ENCODE measurements around the gene NTS. TPM values are rescaled to one million over a fixed set of nuclear protein-coding genes. Genes with fewer than 3 reads are reported as not detected.

The NTS gene
- total RNA-seq, 1 donor from 2014 or later: not detected

DNA sequence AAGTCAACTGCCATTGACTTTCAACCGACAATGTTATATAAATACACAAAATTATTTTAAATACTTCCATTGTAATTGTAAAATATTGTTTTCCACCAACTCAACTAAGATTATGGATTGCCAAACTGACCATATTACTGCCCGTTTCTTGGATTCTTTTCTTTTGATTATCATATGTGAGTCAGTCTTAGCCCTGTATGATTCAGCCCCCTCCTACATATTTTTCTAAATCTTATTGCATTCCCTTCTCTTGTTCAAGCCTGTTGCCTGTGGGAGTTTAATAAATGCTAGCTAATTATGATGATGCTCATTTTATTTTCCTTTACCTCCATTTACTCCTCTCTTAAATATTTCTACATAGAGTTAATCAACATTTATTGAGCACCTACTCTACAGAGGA lies 44.7 kb upstream of the NTS start:
- H3K36me3 ChIP-seq: no peaks in the 10 kb centered on the region
- DNase-seq (ENCODE audit: low spot score): no peak
- no peak overlapping the region for H2AFZ ChIP-seq (replicated peaks)
- Mint-ChIP-seq H3K27me3 (ENCODE audit: insufficient read depth, low read depth) (no peaks in the 10 kb centered on the region), H3K4me3 (no peak overlapping the region), H3K9me3 (no peaks in the 10 kb centered on the region), H3K36me3 (no peaks in the 10 kb centered on the region), H3K4me1 (no peaks in the 10 kb centered on the region), H3K27ac (no peak overlapping the region)
- H3F3A ChIP-seq (ENCODE audit: low read depth): no peaks in the 10 kb centered on the region
- H4K20me1 ChIP-seq (ENCODE audit: low read depth): no peaks in the 10 kb centered on the region
- no peaks in the 10 kb centered on the region for H3K9me3 ChIP-seq (ENCODE audit: low read depth)
- H3K4me1 ChIP-seq: no peaks in the 10 kb centered on the region
- H3K79me2 ChIP-seq (ENCODE audit: low read depth): no peaks in the 10 kb centered on the region
- TF ChIP-seq, protein P1, sequence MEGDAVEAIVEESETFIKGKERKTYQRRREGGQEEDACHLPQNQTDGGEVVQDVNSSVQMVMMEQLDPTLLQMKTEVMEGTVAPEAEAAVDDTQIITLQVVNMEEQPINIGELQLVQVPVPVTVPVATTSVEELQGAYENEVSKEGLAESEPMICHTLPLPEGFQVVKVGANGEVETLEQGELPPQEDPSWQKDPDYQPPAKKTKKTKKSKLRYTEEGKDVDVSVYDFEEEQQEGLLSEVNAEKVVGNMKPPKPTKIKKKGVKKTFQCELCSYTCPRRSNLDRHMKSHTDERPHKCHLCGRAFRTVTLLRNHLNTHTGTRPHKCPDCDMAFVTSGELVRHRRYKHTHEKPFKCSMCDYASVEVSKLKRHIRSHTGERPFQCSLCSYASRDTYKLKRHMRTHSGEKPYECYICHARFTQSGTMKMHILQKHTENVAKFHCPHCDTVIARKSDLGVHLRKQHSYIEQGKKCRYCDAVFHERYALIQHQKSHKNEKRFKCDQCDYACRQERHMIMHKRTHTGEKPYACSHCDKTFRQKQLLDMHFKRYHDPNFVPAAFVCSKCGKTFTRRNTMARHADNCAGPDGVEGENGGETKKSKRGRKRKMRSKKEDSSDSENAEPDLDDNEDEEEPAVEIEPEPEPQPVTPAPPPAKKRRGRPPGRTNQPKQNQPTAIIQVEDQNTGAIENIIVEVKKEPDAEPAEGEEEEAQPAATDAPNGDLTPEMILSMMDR (IDR thresholded peaks at IDR 0.05): no peak
- TF ChIP-seq EZH2 (IDR thresholded peaks at IDR 0.05) (no peak), EZH2phosphoT487 (IDR thresholded peaks at IDR 0.05) (no peak)
- no peak overlapping the region for H3K9ac ChIP-seq
- H3K27me3 ChIP-seq: no peaks in the 10 kb centered on the region
- H3K4me2 ChIP-seq: no peak overlapping the region
- no peak overlapping the region for H3K4me3 ChIP-seq
- no peak overlapping the region for H3K27ac ChIP-seq

DNA sequence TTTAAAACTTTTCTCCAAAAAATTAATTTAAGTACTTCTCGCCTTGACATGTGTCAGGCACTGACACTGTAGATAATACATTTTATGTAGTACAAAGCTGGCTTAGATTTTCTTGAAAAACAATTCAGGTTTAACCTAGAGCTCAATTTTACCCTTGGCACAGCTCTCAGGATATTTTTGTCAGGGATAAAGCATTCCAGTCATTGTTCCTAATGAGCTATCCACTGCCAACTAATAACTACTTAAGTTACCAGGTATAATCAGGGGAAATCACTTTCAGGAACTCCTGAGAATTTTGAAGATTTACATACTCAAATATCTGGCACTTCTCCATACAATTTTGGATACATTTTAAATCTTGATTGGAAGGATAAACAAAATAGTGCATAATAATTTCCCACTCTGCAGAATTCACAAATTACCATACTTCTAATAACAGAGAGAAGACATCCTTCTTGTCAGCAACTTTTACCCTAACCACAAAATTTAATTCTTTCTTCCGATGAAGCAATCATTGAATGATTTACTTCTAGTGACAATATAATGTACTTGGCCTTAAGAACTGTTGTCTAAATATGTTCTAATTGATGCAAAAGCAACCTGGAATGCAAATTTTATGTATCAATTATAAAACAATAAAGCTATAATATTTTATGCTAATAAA lies 42.6 kb upstream of the NTS start:
- Histone ChIP-seq H3K9ac (no peak overlapping the region), H3K27ac (no peak overlapping the region)

DNA sequence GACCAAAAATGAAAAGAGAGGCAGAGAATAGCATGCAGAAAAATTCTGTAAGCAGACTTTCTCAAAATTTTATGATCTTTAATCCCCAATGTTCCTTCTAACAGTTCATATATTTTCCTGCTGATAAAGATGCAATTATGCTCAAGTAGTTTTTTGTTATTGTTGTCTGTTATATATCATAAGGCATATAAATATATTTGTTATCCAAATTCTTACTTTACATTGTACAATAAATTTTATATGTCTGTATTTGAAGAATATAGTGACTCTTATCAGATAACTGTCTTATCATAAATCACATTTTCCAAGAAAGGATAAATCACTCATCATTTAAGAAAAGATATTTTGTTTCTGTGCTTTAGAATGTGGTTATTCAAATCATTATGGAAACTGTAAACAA lies 40.5 kb upstream of the NTS start:
- no peak for TF ChIP-seq EZH2 (IDR thresholded peaks at IDR 0.05)
- TF ChIP-seq, protein P1 (IDR thresholded peaks at IDR 0.05): no peak
- Histone ChIP-seq H3K4me2 (no peak overlapping the region), H3K79me2 (ENCODE audit: low read depth) (no peaks in the 10 kb centered on the region)

More for the DNA sequence above, 42.6 kb upstream of the NTS start:
- no peak overlapping the region for H2AFZ ChIP-seq (replicated peaks)
- no peaks in the 10 kb centered on the region for H3K27me3 Mint-ChIP-seq (ENCODE audit: insufficient read depth, low read depth)
- H3K4me1 ChIP-seq: peaks cover 12% of the 10 kb centered on the region
- no peak overlapping the region for H3K27ac Mint-ChIP-seq
- H4K20me1 ChIP-seq (ENCODE audit: low read depth): no peaks in the 10 kb centered on the region
- H3K4me3 ChIP-seq: no peak overlapping the region
- no peaks in the 10 kb centered on the region for H3F3A ChIP-seq (ENCODE audit: low read depth)
- no peaks in the 10 kb centered on the region for H3K36me3 Mint-ChIP-seq
- DNase-seq (ENCODE audit: low spot score): no peak
- no peaks in the 10 kb centered on the region for H3K36me3 ChIP-seq
- H3K4me1 Mint-ChIP-seq: peaks cover 9% of the 10 kb centered on the region
- H3K9me3 ChIP-seq (ENCODE audit: low read depth): no peaks in the 10 kb centered on the region
- no peak overlapping the region for H3K4me2 ChIP-seq
- TF ChIP-seq, protein P1 (IDR thresholded peaks at IDR 0.05): no peak
- TF ChIP-seq EZH2 (IDR thresholded peaks at IDR 0.05): no peak
- TF ChIP-seq EZH2phosphoT487 (IDR thresholded peaks at IDR 0.05): no peak
- no peaks in the 10 kb centered on the region for H3K27me3 ChIP-seq
- H3K4me3 Mint-ChIP-seq: no peak overlapping the region
- no peaks in the 10 kb centered on the region for H3K79me2 ChIP-seq (ENCODE audit: low read depth)
- no peaks in the 10 kb centered on the region for H3K9me3 Mint-ChIP-seq

More for the DNA sequence above, 40.5 kb upstream of the NTS start:
- no peaks in the 10 kb centered on the region for H3K9me3 Mint-ChIP-seq
- no peaks in the 10 kb centered on the region for H3K36me3 Mint-ChIP-seq
- Histone ChIP-seq H3F3A (ENCODE audit: low read depth) (no peaks in the 10 kb centered on the region), H3K27ac (no peak overlapping the region), H4K20me1 (ENCODE audit: low read depth) (no peaks in the 10 kb centered on the region), H3K4me3 (no peak overlapping the region), H2AFZ (replicated peaks) (no peak overlapping the region), H3K9me3 (ENCODE audit: low read depth) (no peaks in the 10 kb centered on the region), H3K9ac (no peak overlapping the region), H3K4me1 (peaks cover 13% of the 10 kb centered on the region), H3K27me3 (no peaks in the 10 kb centered on the region), H3K36me3 (no peaks in the 10 kb centered on the region)
- no peak for DNase-seq (ENCODE audit: low spot score)
- no peak overlapping the region for H3K4me3 Mint-ChIP-seq
- H3K27me3 Mint-ChIP-seq (ENCODE audit: insufficient read depth, low read depth): no peaks in the 10 kb centered on the region
- no peak overlapping the region for H3K27ac Mint-ChIP-seq
- H3K4me1 Mint-ChIP-seq: peaks cover 11% of the 10 kb centered on the region
